ENCODE results near the gene NOSIP. TPM values are rescaled to one million over a fixed set of nuclear protein-coding genes. Genes with fewer than 3 reads are reported as not detected.

Gene NOSIP
- total RNA-seq, 4 donors from 2014 or later: 39.1 to 63.4 (median 49.0) TPM

DNA sequence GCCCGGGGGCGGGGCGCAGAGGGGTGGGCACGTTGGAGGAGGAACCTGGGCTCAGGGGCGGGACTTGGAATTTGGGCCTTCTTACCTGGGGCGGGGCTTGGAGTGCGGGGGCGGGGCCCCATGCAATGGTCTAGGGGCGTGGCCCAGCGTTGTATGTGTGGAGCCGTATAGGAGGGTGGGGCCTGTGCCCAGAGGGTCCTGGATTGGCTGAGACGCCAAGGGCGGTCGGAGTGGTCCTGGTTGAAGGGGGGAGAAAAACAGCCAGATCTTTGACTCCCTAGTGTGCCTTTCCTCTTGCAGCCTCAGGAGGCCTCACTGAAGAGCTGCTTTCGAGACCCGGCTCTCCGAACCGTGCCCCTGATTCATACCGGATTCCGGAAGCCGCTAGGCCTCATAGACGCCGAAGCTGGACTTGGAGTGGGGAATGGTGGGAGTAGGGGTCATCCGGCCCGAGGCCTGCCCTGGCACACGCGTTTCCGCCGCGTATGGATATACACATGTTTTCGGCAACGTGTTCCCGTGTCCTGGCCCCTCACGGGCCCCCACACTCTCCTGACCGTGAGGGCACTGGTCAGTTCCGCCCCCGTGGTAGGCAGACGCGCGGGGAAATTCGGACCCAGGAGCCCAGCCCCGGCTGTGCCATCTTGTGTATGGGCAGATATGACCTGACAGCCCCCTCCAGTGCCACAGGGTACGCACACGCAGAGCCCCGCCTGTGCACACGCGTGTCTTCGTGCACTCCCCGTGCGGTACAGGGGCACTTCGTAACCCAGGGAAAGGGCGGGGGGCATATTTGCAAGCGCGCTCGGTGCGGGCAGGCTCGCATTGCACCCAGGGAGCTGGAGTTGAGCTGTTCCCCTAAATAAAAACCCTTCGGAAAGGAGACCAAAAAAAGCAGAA lies 10.0 kb upstream of the NOSIP start:
- TF ChIP-seq, protein P1, sequence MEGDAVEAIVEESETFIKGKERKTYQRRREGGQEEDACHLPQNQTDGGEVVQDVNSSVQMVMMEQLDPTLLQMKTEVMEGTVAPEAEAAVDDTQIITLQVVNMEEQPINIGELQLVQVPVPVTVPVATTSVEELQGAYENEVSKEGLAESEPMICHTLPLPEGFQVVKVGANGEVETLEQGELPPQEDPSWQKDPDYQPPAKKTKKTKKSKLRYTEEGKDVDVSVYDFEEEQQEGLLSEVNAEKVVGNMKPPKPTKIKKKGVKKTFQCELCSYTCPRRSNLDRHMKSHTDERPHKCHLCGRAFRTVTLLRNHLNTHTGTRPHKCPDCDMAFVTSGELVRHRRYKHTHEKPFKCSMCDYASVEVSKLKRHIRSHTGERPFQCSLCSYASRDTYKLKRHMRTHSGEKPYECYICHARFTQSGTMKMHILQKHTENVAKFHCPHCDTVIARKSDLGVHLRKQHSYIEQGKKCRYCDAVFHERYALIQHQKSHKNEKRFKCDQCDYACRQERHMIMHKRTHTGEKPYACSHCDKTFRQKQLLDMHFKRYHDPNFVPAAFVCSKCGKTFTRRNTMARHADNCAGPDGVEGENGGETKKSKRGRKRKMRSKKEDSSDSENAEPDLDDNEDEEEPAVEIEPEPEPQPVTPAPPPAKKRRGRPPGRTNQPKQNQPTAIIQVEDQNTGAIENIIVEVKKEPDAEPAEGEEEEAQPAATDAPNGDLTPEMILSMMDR (IDR thresholded peaks at IDR 0.05; ENCODE audit: low read depth): no peak

DNA sequence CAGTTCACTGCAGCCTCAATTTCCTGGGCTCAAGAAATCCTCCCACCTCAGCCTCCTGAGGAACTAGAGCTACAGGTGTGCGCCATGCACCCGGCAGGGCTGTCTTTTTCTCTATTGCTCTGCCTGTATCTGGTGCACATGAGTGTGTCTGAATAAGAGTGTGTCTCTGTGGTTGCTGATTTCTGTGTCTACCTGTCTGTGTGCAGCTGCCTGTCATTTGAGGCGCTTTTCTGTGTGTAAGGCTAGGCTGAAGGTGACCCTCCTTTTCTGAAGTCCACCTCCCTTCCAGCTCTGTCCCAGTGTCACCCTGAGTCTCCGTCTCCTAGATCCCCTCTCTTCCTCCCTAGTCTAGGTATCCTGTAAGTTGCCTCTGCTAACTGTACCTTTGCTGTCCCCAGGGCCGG lies 9.1 kb upstream of the NOSIP start:
- TF ChIP-seq, protein P1 (IDR thresholded peaks at IDR 0.05; ENCODE audit: low read depth): no peak

DNA sequence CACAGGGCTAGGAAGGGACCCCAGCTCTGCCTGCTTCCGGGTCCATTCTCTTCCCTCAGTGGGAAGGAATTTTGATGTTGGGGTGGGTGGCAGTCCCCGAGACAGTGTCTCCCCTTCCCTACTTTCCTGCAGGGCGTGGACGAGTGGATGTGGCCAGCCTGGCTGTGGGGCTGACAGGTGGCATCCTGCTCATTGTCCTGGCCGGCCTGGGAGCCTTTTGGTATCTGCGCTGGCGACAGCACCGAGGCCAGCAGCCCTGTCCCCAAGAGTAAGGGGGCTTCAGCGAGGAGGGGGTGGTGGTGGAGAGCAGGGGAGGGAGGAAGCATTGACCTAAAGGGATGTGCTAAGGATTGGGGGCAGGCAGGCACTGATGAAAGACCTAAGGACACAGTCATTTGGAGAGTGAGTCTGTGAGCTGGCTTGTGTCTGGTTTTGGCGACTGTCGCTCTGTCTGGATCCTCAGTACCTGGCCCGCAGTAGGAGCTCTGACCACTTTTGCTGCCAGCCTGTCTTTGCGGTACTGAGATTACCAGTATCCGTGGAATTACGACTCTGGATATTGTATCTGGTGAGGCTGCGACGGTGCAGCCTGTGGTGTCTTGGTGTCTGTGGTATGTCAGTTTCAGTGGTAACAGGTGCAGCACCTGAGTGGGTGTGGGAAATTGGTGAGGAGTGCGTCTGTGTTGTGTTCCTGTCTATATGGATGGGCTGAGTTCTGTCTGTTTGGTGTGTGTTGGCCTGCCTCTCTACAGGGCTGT lies 8.2 kb upstream of the NOSIP start:
- TF ChIP-seq, protein P1 (IDR thresholded peaks at IDR 0.05; ENCODE audit: low read depth): no peak

DNA sequence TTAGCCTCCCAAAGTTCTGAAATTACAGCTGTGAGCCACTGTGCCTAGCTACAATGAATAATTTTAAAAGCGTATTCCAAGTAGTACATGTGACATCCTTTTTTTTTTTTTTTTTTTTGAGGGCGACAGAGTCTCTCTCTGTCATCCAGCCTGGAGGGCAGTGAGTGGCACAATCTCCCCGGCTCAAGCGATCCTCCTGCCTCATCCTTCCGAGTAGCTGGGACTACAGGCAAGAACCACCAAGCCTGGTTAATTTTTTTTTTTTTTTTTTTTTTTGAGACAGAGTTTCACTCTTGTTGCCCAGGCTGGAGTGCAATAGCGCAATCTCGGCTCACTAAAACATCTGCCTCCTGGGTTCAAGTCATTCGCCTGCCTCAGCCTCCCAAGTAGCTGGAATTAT lies 6.9 kb upstream of the NOSIP start:
- TF ChIP-seq, protein P1 (IDR thresholded peaks at IDR 0.05; ENCODE audit: low read depth): no peak

DNA sequence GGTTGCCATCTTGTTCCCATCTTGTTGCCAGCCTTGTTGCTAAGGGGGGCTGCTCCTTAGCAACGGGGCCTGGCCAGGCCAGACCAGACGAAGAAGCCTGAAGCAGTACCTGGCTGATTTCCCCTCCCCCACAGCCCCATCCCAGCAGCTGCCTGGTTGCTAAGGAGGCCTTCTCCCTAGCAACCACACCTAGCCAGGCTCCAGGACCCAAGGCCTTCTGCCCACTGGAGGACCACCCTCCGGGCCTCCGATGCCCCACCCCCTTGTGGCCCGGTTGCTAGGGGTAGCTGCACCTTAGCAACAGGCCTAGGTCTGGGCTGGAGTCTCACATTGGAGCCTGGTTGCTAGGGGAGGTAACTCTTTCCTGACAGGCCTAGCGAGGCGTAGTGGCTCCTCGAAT lies 4.7 kb upstream of the NOSIP start:
- TF ChIP-seq, protein P1 (IDR thresholded peaks at IDR 0.05; ENCODE audit: low read depth): no peak

DNA sequence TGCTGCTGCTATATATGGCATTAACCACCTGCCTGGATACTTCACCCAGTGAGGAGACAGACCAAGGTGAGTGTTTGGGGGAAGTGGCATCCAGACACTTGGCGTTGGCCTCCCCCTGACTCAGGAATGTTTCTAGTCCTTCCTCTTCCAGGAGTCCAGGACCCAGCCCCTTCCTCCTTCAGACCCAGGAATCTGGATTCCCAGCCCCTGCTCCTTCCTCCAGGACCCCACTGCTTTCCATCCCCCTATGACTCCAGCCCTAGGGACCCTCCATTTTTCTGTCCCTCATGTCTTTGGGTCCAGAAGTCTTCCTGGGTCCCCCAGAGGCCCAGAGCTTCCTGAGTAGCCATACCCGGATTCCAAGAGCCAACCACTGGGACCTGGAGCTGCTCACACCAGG lies 2.9 kb upstream of the NOSIP start:
- TF ChIP-seq, protein P1 (IDR thresholded peaks at IDR 0.05; ENCODE audit: low read depth): no peak

DNA sequence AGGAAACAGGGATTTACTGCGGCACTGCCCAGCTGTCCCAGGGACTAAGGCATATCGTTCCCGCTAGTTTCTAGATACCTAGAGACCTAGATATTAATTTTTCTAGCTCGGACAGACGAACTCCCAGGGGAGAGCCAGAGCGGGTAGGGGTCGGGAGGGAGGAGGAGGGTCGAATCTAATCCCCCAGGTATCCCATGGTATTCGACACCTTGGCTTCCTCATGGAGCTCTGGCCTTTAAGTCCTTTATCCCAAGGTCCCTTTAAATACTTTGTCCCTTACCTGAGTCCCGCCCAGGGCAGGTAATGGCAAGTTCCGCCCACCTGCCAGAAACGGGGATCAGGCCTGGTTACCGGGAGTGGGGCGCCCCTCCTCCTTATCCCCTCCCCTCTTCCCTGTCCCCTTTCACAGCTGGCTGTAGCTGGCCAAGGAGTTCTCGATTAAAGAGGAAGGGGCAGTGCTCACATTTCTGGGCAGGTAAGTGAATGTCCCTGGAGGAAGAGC lies 702 bp upstream of the NOSIP start, which contains the start of gene PRRG2:
TSS of gene PRRG2 (plus strand) at position 310 of the 502 bp plus-strand sequence. CDS start 1,904 bp downstream, outside the sequence.
- TF ChIP-seq, protein P1 (IDR thresholded peaks at IDR 0.05; ENCODE audit: low read depth): no peak
